DMS153 treated with DMSO at 0.1 percent for 48 hours (cell line): ENCODE results near the gene RBM41.
"Not testable (repeated sequence)": the region's sequence is repeated elsewhere in the genome, so short reads cannot be mapped to it uniquely, and the experiment has no call there.

Source experiments
- DNase-seq: peaks from one replicate; lab custom pipeline; 2025; ENCODE audit not compliant: unreplicated experiment; lab: John Stamatoyannopoulos, UW

Gene RBM41

GRCh38 chrX:107118322-107119147 is at the start of gene RBM41:
TSS of gene RBM41 (minus strand) at chrX:107118822. CDS start at chrX:107118773, 49 bp downstream.
- DNase-seq = peak; percentile 15

GRCh38 chrX:107168257-107168656 is 49.6 kb upstream of the RBM41 start:
- no peak for DNase-seq

GRCh38 chrX:107167163-107167921 is 48.7 kb upstream of the RBM41 start:
- no peak for DNase-seq

DNA sequence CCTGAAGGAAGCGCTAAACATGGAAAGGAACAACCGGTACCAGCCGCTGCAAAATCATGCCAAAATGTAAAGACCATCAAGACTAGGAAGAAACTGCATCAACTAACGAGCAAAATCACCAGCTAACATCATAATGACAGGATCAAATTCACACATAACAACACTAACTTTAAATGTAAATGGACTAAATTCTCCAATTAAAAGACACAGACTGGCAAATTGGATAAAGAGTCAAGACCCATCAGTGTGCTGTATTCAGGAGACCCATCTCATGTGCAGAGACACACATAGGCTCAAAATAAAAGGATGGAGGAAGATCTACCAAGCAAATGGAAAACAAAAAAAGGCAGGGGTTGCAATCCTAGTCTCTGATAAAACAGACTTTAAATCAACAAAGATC is 39.0 kb upstream of the RBM41 start:
- DNase-seq = not testable (repeated sequence)

- DNase-seq = not testable (repeated sequence)
Measured at GRCh38 chrX:107155621-107156430, 37.2 kb upstream of the RBM41 start.

DNA sequence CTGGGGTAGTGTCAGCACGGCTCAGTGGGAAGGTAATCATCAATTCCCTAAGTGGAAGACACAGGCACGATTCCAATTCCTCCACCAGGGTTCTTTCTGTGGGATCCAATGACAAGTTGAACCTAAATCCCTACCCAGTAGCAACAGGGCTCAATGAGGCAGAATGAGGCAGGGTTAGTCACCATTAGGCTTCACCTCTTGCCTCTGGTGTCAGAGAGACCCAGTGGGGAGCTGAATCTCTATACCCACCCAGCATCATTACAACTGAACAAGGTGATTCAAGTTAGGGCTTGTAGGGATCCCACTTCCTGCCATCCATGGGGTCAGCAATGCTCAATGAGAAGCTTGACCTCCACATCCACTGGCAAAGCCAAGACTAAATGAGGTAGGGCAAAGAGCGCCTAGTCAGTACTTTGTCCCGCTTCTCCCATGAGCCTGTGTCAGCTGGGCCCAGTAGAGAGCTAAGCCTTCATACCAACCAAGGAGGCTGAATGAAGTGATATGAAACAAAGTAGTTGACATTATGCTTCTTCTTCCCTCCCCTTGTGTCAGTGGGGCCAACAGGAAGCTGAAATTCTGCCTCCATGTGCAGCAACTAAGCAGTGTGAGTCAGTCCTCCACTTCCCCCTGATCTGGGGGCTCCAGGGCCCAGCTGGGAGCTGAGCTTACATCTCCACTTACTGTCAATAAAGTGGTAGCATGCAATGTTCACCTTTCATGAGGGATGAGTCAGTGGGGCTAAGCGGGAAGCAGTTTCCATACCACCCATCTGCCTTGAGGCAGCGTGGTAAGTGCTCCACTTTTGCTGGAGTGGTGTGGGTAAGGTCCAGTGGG is 36.4 kb upstream of the RBM41 start:
- no peak for DNase-seq

DNA sequence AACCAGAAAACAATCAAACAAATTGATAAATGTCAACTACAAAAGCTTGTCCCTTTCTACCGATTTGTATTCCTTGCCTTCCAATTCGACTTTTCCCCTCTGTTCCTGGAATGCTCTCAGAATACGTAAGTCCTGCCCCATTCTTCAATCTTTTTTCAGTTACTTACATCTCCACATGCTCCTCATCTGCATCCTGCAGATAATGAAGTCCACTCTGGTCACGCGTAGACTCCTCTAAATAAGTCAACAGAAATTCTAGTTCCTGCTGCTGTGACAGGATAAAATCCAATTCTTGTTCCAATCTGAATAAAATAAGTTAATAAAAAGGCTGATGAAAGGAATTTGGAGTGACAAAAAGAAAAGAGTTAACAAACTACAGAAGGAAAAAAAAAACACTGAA is 34.4 kb upstream of the RBM41 start:
- no peak for DNase-seq

DNA sequence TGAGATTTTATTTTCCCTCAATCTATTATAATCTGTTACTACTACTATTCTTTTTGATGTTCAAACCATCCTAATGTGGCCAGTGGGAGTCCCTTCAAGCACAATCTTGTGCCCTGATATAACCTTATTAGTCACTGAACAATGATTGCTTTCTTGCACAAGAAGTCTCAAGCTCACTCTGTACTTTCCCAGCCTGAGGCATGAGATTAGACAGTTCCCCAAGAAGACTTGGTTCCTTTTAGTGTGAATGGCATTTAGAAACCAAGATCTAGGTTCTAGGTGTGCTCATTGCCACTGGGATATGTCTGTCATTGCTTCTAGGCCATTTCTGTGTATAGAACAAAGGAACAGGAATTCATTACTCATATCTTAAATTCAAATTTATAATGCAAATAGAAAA is 28.0 kb upstream of the RBM41 start:
- no peak for DNase-seq

GRCh38 chrX:107135965-107136307 is 17.3 kb upstream of the RBM41 start:
- DNase-seq = no peak

- no peak for DNase-seq
Measured at GRCh38 chrX:107135049-107135964, 16.7 kb upstream of the RBM41 start.

DNA sequence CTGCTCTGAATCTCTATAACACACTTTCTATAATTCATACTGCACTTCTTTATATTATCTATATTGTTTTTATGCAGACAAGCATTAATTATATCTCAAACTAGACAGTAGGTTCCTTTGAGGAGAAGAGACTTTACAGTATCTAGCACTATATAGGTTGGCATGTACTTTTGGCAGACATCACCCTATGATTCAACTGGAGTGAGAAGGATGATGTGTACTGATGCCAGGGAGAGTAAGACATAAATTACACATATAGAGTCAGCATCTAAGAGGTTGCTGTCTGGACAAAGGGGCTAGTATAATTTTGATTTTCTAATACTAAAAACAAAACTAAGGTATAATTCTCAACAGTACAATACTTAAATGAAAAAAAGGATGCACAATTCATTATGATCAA is 5.1 kb upstream of the RBM41 start:
- no peak for DNase-seq

- DNase-seq = no peak
Measured at GRCh38 chrX:107119283-107119682, 661 bp upstream of the RBM41 start.

DNA sequence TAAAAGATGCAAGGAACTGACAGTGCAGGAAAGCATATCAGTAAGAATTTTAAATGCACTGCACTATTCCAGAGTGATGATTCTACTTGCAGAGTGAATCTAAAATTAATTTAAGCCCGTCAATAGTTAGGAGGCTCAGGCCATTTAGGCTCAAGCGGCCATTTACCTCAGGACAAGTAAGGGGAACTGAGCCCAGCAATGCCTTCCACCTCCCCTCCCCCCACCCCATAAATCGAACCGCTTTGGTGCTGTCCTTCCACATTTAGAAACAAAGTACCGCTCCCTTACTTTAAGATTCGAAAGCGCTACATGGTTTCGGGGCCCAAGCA is 665 bp downstream of the RBM41 start:
- DNase-seq = no peak

DNA sequence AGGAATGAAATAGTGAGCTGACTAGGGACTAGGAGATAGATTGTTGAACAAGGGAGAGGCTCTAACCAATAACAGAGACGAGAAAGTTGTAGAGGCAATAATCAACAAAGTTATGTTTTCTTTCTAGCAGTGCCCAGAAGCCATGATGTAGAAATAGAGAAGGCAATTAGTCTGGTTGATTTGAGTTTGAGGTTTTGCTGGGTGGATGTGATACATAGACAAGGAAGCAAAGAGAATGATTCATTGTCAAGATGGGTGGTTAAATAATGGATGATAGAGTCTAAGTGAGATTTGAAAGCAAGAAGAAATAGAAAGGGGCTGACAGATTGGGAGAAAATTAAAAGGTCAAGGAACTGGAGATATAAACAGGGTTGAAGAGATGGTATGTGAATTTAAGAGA is 11.2 kb downstream of the RBM41 start:
- no peak for DNase-seq

- DNase-seq = no peak
Measured at GRCh38 chrX:107102980-107103379, 15.6 kb downstream of the RBM41 start.

DNA sequence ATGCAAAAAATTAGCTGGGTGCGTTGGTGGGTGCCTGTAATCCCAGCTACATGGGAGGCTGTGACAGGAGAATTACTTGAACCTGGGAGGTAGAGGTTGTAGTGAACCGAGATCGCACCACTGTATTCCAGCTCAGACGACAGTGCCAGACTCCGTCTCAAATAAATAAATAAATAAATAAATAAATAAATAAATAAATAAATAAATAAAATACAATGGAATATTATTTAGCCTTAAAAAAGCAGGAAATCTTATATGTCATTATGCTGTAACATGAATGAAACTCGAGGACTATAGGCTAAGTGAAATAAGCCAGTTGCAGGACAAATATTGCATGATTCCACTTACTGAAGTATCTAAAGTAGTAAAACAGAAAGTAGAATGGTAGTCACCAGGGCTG is 42.5 kb downstream of the RBM41 start:
- no peak for DNase-seq

GRCh38 chrX:107057731-107058130 is 60.9 kb downstream of the RBM41 start:
- DNase-seq = not testable (repeated sequence)

DNA sequence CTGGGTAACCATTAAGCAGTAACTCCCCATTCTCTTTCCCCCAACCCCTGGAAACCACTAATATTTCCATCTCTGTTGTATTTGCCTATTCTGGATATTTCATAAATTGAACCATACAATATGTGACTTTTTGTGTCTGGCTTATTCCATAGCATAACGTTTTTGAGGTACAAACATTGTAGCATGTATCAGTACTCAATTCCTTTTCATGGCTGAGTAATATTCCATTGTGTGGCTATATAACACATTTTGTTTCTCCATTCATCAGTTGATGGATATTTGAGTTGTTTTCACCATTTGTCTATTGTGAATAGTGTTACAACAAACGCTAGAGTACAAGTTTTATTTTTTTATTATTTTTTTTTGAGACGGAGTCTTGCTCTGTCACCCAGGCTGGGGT is 63.6 kb downstream of the RBM41 start:
- no peak for DNase-seq

DNA sequence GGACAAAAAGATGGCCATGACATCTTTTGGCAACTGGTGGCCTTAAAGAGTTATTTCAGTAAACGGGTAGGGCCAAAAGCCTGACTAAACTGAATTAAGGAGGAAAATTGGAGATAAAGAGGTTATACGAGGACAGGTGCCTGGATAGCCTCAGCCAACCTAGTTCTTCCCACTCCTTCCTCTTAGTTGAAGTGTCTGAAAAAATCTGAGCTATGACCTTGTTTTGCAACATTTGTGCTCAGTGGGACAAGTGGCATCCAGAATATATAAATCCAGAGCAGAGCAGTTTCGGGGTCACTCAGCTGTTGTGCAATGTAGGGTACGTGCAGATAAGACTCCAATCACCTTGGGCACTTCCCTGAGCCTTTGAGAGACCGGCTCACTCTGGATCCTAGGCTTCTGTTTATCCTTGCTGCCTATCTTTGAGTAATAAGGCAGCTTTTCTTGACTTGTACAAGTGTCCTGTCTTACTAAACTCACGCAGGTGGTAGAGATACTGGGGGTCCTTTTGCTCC is 68.4 kb downstream of the RBM41 start:
- DNase-seq = no peak

DNA sequence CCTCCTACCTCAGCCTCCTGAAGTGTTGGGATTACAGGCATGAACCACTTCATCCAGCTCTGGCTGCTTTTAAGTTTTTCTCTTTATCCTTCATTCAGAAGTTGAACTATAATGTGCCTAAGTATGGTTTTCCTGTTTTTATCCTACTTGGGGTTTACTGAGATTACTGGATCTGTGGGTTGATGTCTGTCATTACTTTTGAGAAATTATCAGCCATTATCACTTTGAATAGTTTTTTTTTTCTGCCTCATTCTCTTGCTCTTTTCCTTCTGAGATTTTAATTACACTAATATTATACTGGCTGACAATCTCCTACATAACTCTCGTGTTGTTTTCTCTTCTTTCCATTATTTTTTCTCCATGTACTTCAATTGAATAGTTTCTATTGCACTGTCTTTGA is 71.0 kb downstream of the RBM41 start:
- no peak for DNase-seq
